NB4 (cell line): ENCODE results near the gene GPATCH3.

Experiments
- MYC ChIP-seq: IDR thresholded peaks from 2 replicates; pipeline ENCODE4 v1.6.1; 2011; ENCODE audit warnings: low read depth, low read length
- POLR2A ChIP-seq: IDR thresholded peaks from 2 replicates; pipeline ENCODE4 v1.6.1; 2011; ENCODE audit warnings: mild to moderate bottlenecking; ENCODE audit not compliant: insufficient read length; ENCODE audit errors: extremely low read depth
- TF ChIP-seq, protein P1 (sequence below): IDR thresholded peaks from one replicate; pipeline ENCODE4 v1.5.1; 2012; ENCODE audit warnings: low read depth, low read length
- TF ChIP-seq, protein P2 (sequence below): IDR thresholded peaks from 2 replicates; pipeline ENCODE4 v1.6.1; 2011; ENCODE audit warnings: low read depth, low read length

DNA sequence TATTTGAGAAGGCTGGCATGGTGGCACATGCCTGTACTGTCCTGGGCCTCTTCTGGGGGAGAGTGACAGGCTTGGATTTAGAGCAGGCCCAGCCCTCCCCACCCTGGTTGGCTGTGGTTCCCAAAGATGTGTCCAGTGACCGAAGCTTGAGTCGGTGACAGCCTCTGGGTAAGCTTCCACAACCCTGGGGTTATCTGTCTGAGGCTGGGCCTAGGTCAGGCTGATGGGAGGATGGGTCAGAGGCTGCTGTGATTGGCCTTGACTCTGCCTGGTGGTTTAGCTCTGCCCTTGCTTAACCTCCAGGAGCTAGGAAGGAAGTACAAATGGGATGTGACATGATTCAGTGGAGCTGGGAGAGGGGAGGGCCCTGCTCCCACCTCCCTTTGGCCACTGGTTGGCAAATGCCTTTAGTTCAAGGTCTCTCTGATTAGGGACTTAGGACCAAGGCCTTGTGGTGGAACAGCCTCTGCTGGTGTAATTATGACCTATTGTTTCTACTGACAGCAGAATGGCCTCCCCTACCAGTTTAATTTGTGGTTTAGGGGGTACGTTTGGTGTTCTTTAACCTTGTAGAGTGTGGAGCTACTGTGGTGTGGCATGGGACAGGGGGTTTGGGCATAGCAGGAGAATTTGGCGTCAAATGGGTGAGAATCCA, 37.9 kb upstream of the GPATCH3 start:
- TF ChIP-seq, protein P1, sequence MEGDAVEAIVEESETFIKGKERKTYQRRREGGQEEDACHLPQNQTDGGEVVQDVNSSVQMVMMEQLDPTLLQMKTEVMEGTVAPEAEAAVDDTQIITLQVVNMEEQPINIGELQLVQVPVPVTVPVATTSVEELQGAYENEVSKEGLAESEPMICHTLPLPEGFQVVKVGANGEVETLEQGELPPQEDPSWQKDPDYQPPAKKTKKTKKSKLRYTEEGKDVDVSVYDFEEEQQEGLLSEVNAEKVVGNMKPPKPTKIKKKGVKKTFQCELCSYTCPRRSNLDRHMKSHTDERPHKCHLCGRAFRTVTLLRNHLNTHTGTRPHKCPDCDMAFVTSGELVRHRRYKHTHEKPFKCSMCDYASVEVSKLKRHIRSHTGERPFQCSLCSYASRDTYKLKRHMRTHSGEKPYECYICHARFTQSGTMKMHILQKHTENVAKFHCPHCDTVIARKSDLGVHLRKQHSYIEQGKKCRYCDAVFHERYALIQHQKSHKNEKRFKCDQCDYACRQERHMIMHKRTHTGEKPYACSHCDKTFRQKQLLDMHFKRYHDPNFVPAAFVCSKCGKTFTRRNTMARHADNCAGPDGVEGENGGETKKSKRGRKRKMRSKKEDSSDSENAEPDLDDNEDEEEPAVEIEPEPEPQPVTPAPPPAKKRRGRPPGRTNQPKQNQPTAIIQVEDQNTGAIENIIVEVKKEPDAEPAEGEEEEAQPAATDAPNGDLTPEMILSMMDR, result no peak
- TF ChIP-seq POLR2A, result no peak
- no peak for TF ChIP-seq MYC
- TF ChIP-seq, protein P2, sequence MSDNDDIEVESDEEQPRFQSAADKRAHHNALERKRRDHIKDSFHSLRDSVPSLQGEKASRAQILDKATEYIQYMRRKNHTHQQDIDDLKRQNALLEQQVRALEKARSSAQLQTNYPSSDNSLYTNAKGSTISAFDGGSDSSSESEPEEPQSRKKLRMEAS, result no peak
